HG03159 (cell line): ENCODE data around the gene CHD9.

Experiments
- ATAC-seq: cut with Tn5 transposase; IDR thresholded peaks from one replicate; pipeline ENCODE4 v1.9.1; 2021; ENCODE audit warnings: mild to moderate bottlenecking, moderate library complexity; ENCODE audit not compliant: unreplicated experiment

CHD9 gene

GRCh38 chr16:53090591-53091411 lies 36.0 kb downstream of the CHD9 start:
- no peak for ATAC-seq

- ATAC-seq: peak; percentile 46
These were observed 36.8 kb downstream of the CHD9 start for GRCh38 chr16:53091466-53092211.

GRCh38 chr16:53092284-53092683 lies 37.5 kb downstream of the CHD9 start:
- no peak for ATAC-seq

GRCh38 chr16:53093162-53093744 lies 38.5 kb downstream of the CHD9 start:
- no peak for ATAC-seq

GRCh38 chr16:53094013-53094630 lies 39.3 kb downstream of the CHD9 start:
- ATAC-seq: peak; percentile 49

GRCh38 chr16:53097190-53097589 lies 42.4 kb downstream of the CHD9 start:
- ATAC-seq: no peak

GRCh38 chr16:53098526-53099317 lies 43.9 kb downstream of the CHD9 start:
- peak; percentile 66 for ATAC-seq

GRCh38 chr16:53099318-53100130 lies 44.7 kb downstream of the CHD9 start:
- peak; percentile 58 for ATAC-seq

GRCh38 chr16:53100131-53100748 lies 45.4 kb downstream of the CHD9 start:
- no peak for ATAC-seq

- no peak for ATAC-seq
These were observed 46.1 kb downstream of the CHD9 start for GRCh38 chr16:53100889-53101288.

- ATAC-seq: no peak
These were observed 49.0 kb downstream of the CHD9 start for GRCh38 chr16:53103811-53104210.

GRCh38 chr16:53105565-53105964 lies 50.8 kb downstream of the CHD9 start:
- ATAC-seq: no peak

- ATAC-seq: no peak
These were observed 56.4 kb downstream of the CHD9 start for GRCh38 chr16:53111078-53111791.

GRCh38 chr16:53112015-53112414 lies 57.2 kb downstream of the CHD9 start:
- ATAC-seq: no peak

GRCh38 chr16:53115047-53115446 lies 60.3 kb downstream of the CHD9 start:
- ATAC-seq: no peak

- no peak for ATAC-seq
These were observed 61.0 kb downstream of the CHD9 start for GRCh38 chr16:53115773-53116172.

- no peak for ATAC-seq
These were observed 66.3 kb downstream of the CHD9 start for GRCh38 chr16:53121043-53121620.

GRCh38 chr16:53121661-53122060 lies 66.9 kb downstream of the CHD9 start:
- ATAC-seq: no peak
